ENCODE data around the gene AGBL3. TPM values are rescaled to one million over a fixed set of nuclear protein-coding genes. Genes with fewer than 3 reads are reported as not detected.

AGBL3 gene
- total RNA-seq, 2 donors from 2014 or later = 2.1 to 2.4 TPM

DNA sequence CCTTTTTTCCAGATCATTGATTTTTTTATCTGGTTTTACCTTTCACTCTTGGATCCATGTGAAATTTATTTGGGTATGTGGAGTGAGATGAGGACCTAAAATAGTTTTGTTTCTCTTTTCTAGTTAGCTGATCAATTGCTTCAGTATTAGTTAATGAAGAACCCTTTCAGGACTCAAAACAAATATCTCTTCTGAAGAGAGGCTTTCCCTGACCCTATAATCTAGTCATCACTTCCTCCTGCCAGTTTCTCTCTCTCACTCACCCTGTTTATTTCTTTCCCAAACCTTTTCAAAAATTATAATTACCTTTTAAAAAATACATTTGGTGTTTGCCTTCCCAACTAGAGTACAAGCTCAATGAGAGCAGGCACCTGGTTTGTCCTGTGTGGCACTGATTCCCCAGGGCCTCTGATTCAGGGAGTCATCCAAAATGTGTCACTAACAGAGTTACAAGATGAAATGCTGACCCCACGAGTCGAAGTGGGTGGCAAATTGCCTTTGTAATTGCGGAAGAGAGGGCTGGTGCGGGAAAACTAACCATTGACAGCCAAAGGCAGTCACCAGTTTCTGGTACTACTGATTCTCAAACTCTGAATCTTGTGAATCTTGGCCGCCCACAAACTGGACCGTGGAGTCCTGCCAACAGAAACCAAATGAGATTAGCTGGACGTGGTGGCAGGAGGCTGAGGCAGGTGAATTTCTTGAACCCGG lies 163.9 kb downstream of the AGBL3 start:
- H3K9me3 ChIP-seq (ENCODE audit: control insufficient read depth, low read length, poor library complexity, severe bottlenecking) = peaks cover 2% of the 10 kb centered on the region
- Mint-ChIP-seq H3K27ac (peak overlapping the region; percentile 99), H3K36me3 (ENCODE audit: low read depth) (peaks cover 15% of the 10 kb centered on the region), H3K4me1 (peaks cover 50% of the 10 kb centered on the region), H3K27me3 (no peaks in the 10 kb centered on the region), H3K4me3 (peak overlapping the region; percentile 57)
- DNase-seq (no peak), ATAC-seq (no peak)

DNA sequence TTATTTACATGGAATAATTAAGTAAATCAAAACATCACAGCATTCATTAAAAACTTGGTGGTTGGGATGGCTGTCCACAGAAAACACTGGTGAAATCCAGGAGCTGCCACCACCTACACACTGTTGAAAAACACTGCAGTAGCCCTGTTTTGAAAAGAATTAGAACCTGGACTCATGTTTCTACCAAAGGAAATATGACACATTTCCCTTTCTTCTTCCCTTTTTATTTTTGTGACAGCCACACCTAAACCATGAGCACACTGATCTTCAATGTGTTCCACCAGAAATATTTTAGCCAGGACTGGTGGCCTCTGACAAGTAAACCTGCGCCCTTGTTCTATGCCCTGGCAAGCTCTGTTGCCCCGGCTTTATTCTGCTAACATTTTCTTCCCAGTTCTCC lies 164.8 kb downstream of the AGBL3 start:
- no peak for ATAC-seq
- Mint-ChIP-seq H3K27me3 (no peaks in the 10 kb centered on the region), H3K4me3 (peak overlapping the region; percentile 65), H3K4me1 (peaks cover 44% of the 10 kb centered on the region), H3K36me3 (ENCODE audit: low read depth) (peaks cover 17% of the 10 kb centered on the region), H3K27ac (peak overlapping the region; percentile 99)
- peaks cover 10% of the 10 kb centered on the region for H3K9me3 ChIP-seq (ENCODE audit: control insufficient read depth, low read length, poor library complexity, severe bottlenecking)
- no peak for DNase-seq

DNA sequence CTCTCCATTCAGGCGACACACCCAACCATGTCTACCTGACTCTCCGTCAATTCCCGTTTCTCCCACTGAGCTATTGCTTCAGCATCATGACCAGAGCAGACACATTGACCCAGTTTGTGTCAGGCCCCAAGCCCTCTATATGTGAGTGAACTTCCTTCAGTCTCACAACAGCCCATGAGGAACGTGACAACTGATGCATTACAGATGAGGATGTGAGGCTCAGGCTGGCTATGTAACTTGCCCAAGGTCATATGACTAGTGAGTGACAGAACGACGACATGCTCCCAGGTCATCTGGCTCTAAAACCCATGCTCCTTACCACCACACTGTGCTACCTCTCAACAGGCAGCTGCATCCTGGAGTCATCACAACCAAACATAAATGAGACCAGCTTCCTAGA lies 165.2 kb downstream of the AGBL3 start:
- Mint-ChIP-seq H3K27ac (peak overlapping the region; percentile 99), H3K27me3 (no peaks in the 10 kb centered on the region), H3K4me3 (peak overlapping the region; percentile 65), H3K36me3 (ENCODE audit: low read depth) (peaks cover 17% of the 10 kb centered on the region), H3K4me1 (peaks cover 41% of the 10 kb centered on the region)
- DNase-seq (no peak), ATAC-seq (peak; percentile 2)
- H3K9me3 ChIP-seq (ENCODE audit: control insufficient read depth, low read length, poor library complexity, severe bottlenecking) = peaks cover 10% of the 10 kb centered on the region

DNA sequence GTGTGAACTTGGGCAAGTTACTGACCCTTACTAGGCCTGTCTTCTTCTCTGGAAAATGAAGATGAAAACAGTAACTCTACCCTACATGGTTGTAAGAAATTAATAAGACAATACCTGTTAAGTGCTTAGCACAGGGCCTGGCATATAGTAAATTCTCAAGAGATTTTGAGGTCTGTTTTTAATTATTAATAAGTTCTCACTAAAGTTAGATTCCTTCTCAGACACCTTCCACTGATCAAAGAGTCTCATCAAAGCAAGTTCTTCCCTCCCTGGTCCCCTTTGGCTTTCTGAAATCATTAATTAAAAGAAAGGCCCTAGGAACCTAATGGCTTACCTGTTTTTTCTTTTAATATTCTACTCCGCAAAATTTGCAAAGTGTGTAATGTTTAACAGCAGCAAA lies 166.1 kb downstream of the AGBL3 start:
- Mint-ChIP-seq H3K36me3 (ENCODE audit: low read depth) (peaks cover 17% of the 10 kb centered on the region), H3K27me3 (no peaks in the 10 kb centered on the region), H3K4me3 (no peak overlapping the region), H3K27ac (no peak overlapping the region), H3K4me1 (peaks cover 36% of the 10 kb centered on the region)
- DNase-seq = no peak
- no peak for ATAC-seq
- peaks cover 10% of the 10 kb centered on the region for H3K9me3 ChIP-seq (ENCODE audit: control insufficient read depth, low read length, poor library complexity, severe bottlenecking)

DNA sequence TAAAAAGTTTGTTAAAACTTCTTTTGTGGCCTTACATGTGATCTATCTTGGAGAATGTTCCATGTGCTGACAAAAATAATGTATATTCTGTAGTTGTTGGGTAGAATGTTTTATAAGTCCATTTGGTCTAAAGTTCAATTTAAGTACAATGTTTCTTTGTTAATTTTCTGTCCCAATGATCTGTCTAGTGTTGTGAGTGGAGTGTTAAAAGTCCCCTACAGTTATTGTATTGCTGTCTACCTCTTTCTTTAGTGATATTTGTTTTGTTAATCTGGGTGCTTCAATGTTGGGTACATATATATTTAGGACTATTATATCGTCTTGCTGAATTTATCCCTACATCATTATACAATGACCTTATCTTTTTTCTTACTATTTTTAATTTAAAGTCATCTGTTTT lies 168.4 kb downstream of the AGBL3 start:
- H3K27ac Mint-ChIP-seq = no peak overlapping the region
- H3K36me3 Mint-ChIP-seq (ENCODE audit: low read depth) = peaks cover 13% of the 10 kb centered on the region
- peaks cover 10% of the 10 kb centered on the region for H3K9me3 ChIP-seq (ENCODE audit: control insufficient read depth, low read length, poor library complexity, severe bottlenecking)
- no peak overlapping the region for H3K4me3 Mint-ChIP-seq
- no peaks in the 10 kb centered on the region for H3K27me3 Mint-ChIP-seq
- peaks cover 22% of the 10 kb centered on the region for H3K4me1 Mint-ChIP-seq
- DNase-seq = no peak
- no peak for ATAC-seq

DNA sequence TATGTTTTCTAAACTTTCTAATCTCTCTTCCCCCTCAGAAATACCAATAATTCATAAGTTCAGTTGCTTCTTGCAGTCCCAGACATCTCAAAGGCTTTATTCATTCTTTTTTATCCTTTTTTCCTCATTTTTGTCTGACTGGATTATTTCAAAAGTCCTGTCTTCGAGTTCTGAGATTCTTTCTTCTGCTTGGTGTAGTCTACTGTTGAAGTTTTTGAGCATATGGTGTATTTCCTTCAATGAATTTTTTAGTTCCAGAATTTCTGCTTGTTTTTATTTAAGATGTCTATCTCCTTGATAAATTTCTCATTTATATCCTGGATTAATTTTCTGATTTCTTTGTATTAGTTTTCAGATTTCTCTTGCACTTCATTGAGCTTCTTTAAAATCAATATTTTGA lies 170.0 kb downstream of the AGBL3 start:
- Mint-ChIP-seq H3K27ac (no peak overlapping the region), H3K36me3 (ENCODE audit: low read depth) (peaks cover 12% of the 10 kb centered on the region), H3K4me3 (no peak overlapping the region), H3K27me3 (no peaks in the 10 kb centered on the region), H3K4me1 (peaks cover 22% of the 10 kb centered on the region)
- ATAC-seq (no peak), DNase-seq (no peak)
- H3K9me3 ChIP-seq (ENCODE audit: control insufficient read depth, low read length, poor library complexity, severe bottlenecking) = peaks cover 10% of the 10 kb centered on the region

DNA sequence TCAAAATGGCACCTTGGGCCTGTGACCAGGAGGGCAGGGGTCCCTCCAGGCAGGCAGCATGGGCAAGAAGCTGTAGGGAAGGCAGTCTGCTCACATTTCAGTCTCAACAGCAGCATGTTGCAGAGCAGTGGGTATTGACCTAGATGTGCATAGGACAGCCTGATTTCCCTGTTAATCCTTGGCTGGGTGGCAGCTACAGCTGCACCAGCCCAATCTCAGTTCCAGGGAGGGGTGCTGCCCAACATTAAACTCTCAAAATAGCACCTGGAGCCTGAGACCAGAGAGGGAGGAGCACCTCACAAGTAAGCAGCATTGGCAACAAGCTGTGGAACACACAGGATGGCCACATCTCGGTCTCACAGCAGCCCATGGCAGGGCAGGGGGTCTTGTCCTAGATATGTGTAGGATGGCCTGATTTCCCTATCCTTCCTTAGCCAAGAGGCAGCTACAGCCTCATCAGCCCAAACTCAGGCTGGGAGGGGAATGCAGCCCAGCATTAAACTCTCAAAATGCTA lies 171.9 kb downstream of the AGBL3 start:
- H3K9me3 ChIP-seq (ENCODE audit: control insufficient read depth, low read length, poor library complexity, severe bottlenecking) = peaks cover 10% of the 10 kb centered on the region
- Mint-ChIP-seq H3K36me3 (ENCODE audit: low read depth) (peaks cover 5% of the 10 kb centered on the region), H3K4me1 (peaks cover 20% of the 10 kb centered on the region), H3K4me3 (no peak overlapping the region), H3K27me3 (no peaks in the 10 kb centered on the region), H3K27ac (no peak overlapping the region)
- no peak for DNase-seq
- no peak for ATAC-seq

DNA sequence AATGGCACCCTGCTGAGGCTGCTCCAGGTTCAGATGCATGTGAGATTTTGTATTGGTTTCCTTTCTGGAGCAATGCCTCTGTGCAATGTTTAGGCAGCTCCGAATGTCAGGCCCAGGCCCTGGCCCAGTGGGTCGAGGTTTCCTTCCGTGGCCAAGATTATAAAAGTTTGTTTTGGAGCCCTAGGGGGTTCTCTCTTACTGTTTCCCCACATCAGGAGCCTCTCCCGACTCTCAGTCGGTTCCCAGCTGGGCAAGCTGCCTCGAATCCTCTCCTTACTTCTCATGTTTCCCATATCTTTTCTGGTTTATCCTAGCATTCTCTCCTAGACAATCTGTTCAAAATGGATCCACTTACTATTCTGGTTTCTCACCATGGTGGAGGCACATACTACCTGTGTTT lies 172.6 kb downstream of the AGBL3 start:
- Mint-ChIP-seq H3K4me3 (no peak overlapping the region), H3K36me3 (ENCODE audit: low read depth) (peaks cover 5% of the 10 kb centered on the region), H3K4me1 (peaks cover 21% of the 10 kb centered on the region), H3K27ac (peak overlapping the region; percentile 73), H3K27me3 (no peaks in the 10 kb centered on the region)
- peaks cover 10% of the 10 kb centered on the region for H3K9me3 ChIP-seq (ENCODE audit: control insufficient read depth, low read length, poor library complexity, severe bottlenecking)
- ATAC-seq (no peak), DNase-seq (no peak)

DNA sequence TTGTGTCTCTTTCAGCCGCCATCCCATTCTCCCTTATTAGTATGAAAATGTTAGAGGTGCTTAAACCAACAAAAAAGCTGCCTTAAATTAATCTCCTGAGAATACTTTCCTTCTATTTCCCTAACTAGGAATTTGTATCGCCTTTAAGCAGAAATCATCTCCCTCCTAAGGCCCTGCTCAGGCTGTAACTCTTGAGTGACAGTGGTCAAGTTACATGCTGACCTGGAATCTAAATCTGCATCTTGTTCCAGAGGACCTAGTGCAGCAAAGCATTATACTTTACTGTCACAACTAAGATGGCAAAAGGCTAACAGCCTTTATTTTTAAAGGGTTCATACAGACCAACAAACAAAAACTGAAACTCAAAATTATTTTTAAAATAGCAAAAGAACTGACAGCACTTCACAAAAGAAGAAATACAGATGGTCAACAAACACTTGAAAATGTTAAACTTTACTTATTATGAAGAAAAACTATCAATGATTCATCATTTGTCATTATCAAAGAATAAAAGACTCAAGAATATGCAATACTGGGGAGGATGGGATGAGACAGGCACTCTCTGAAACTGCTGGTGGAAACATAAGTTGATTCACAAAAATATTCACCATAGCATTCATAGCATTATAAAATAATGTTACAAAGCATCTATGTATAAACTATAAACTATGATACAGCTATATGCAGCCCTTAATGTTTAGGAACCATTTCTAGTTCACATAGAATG lies 173.2 kb downstream of the AGBL3 start:
- peaks cover 5% of the 10 kb centered on the region for H3K36me3 Mint-ChIP-seq (ENCODE audit: low read depth)
- peaks cover 25% of the 10 kb centered on the region for H3K4me1 Mint-ChIP-seq
- H3K27ac Mint-ChIP-seq = peak overlapping the region; percentile 73
- H3K4me3 Mint-ChIP-seq = no peak overlapping the region
- H3K9me3 ChIP-seq (ENCODE audit: control insufficient read depth, low read length, poor library complexity, severe bottlenecking) = peaks cover 10% of the 10 kb centered on the region
- H3K27me3 Mint-ChIP-seq = no peaks in the 10 kb centered on the region
- ATAC-seq = no peak
- DNase-seq = no peak

DNA sequence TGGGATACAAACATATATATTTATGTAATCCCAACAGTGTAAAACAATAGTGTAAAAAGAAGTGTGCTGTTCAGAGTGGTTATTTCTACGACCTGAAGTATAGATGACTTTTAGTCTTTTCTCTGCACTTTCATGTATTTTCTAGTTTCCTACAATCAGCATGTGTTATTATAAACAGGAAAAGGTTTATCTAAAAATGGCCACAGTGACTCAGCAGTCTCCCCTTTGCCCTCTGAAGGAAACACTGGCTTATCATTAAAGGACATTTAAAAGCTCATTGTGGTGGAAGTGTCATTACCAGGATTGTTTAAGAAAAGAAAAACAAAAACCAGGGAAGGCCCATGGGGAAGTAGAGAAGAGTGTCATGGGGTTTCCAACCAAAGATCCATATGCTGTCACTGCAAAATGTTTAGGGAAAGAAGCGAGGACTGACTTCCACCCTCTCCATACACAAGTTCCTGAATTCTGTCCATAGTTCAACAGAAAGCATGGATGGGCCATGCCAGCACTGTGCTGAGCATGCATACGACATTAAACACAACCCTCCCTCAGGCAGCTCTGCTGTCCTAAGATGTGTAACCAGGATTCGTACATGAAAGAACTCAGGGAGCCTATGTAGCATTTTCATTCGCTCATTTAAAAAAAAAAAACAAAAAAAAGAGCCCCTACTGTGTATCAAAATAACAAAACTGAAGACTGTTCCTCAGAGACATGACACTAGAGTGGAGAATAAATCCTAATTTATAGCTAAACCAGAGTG lies 174.0 kb downstream of the AGBL3 start:
- Mint-ChIP-seq H3K27ac (peak overlapping the region; percentile 73), H3K4me1 (peaks cover 25% of the 10 kb centered on the region), H3K4me3 (no peak overlapping the region), H3K36me3 (ENCODE audit: low read depth) (peaks cover 2% of the 10 kb centered on the region), H3K27me3 (no peaks in the 10 kb centered on the region)
- no peak for ATAC-seq
- no peak for DNase-seq
- H3K9me3 ChIP-seq (ENCODE audit: control insufficient read depth, low read length, poor library complexity, severe bottlenecking) = peaks cover 7% of the 10 kb centered on the region

DNA sequence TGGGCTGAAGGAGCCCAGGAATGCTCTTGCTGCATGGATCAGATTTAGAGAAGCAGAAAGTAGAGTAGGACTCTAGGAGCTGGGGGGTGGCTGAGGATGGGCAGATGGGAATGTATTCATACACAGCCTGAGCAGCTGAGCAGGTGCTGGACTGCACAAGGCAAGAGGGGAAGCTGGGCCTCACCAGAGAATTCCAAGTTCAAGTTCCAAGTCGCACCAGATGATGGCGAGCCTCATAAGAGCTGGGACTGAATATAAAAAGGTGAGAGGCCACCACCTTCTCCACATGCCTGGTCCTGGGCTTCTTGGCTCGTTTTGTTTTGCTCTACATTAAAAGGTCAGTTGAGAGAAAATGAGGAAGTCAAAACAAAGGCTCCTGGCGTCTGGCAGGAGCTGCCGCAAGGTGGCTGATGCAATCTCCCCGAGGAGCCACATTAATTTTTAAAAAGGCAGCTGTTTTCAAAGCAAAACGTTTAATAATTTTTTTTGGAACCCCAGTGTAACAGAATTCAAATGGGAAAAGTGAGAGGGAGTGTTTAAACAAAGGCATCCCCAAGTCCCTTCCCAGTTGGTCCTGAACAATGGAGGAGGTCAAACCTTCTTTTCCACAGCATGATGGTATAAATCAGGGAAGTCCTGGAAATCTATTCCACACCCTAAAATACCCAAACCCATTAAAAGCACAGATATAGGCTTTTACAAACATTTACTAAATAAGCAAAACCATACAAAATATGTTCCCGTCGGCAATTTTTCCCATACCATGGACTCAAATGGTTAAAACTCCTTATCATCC lies 174.7 kb downstream of the AGBL3 start:
- ATAC-seq = peak; percentile 20
- H3K27ac Mint-ChIP-seq = peak overlapping the region; percentile 73
- no peaks in the 10 kb centered on the region for H3K36me3 Mint-ChIP-seq (ENCODE audit: low read depth)
- peaks cover 25% of the 10 kb centered on the region for H3K4me1 Mint-ChIP-seq
- H3K4me3 Mint-ChIP-seq = no peak overlapping the region
- H3K27me3 Mint-ChIP-seq = no peaks in the 10 kb centered on the region
- H3K9me3 ChIP-seq (ENCODE audit: control insufficient read depth, low read length, poor library complexity, severe bottlenecking) = peaks cover under 1% of the 10 kb centered on the region
- DNase-seq = no peak

DNA sequence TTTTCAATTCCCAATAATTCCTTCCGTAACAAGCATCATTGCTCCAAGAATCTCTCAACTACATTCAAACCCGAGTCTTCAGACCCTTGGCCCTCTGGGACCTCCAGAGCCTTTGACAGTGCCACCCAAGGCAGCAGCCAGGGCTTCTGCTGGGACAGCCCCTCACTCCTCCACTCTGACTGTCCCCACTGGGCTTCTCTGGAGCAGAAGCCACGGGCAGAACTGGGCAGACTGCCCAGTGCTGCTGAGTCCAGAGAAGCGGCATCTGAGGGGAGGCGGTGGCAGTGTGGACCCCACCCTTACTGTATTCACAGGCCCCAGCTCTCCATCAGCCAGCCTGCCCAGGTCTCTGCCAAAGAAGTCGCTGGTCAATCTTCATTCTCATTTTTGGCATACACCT lies 175.4 kb downstream of the AGBL3 start:
- Mint-ChIP-seq H3K4me3 (no peak overlapping the region), H3K27ac (peak overlapping the region; percentile 2)

More for the DNA sequence above, 175.4 kb downstream of the AGBL3 start:
- Mint-ChIP-seq H3K4me1 (peaks cover 25% of the 10 kb centered on the region), H3K27me3 (no peaks in the 10 kb centered on the region), H3K36me3 (ENCODE audit: low read depth) (no peaks in the 10 kb centered on the region)
- ATAC-seq (no peak), DNase-seq (no peak)
- no peaks in the 10 kb centered on the region for H3K9me3 ChIP-seq (ENCODE audit: control insufficient read depth, low read length, poor library complexity, severe bottlenecking)
